Esophagus muscularis mucosa (tissue), 3 donors: ENCODE data around the gene CXCL8.

Experiments used
- CTCF ChIP-seq, 3 experiments: fragments of 200-600 bp in 2 of 3; fragments of 450-650 bp in 1 of 3; sonication (generic) in 2 of 3; IDR thresholded peaks; one replicate each; pipeline ENCODE4 v1.5.1; 2017 to 2019; ENCODE audit warnings: antibody characterized with exemption in 3 of 3, mild to moderate bottlenecking in 2 of 3, moderate library complexity in 1 of 3
- POLR2A ChIP-seq: fragments of 450-650 bp; IDR thresholded peaks from one replicate; pipeline ENCODE4 v1.6.1; 2017; ENCODE audit warnings: antibody characterized with exemption, moderate library complexity, mild to moderate bottlenecking, low read depth

GRCh38 chr4:73735231-73735630 lies 5.1 kb upstream of the CXCL8 start:
- TF ChIP-seq CTCF (IDR thresholded peaks at IDR 0.05) (no peak), POLR2A (no peak)
